SU-DHL-6 (cell line): ENCODE measurements around the gene ZNF143.

ENCODE experiments used
- H2AFZ ChIP-seq: fragments of 200-600 bp; sonication (generic); 2 replicates; pipeline ENCODE4 v1.6.1; 2014; ENCODE audit warnings: low read depth, mild to moderate bottlenecking, moderate library complexity, mixed read lengths, antibody characterized with exemption, low read length; ENCODE audit not compliant: severe bottlenecking
- H3F3A ChIP-seq: fragments of 200-600 bp; shearing (Covaris generic); 2 replicates; pipeline ENCODE4 v1.6.0; 2016; ENCODE audit warnings: antibody characterized with exemption, mild to moderate bottlenecking; ENCODE audit not compliant: insufficient read depth
- H3K27ac ChIP-seq: fragments of 200-600 bp; sonication (generic); 2 replicates; pipeline ENCODE4 v1.5.1; 2016; ENCODE audit warnings: low read depth, mild to moderate bottlenecking, low read length, moderate library complexity, mixed read lengths
- H3K27me3 ChIP-seq: fragments of 200-600 bp; sonication (generic), shearing (Covaris generic); 2 replicates; pipeline ENCODE4 v1.6.0; 2014; ENCODE audit warnings: mild to moderate bottlenecking, low read length
- H3K36me3 ChIP-seq: fragments of 200-600 bp; sonication (generic); 2 replicates; pipeline ENCODE4 v1.6.1; 2014; ENCODE audit warnings: mild to moderate bottlenecking, low read length, mixed read lengths
- H3K4me2 ChIP-seq: fragments of 300-600, 200-600 bp; shearing (Covaris generic), sonication (generic); 2 replicates; pipeline ENCODE4 v1.6.0; 2014; ENCODE audit warnings: low read length, low read depth, mild to moderate bottlenecking; ENCODE audit not compliant: poor library complexity, severe bottlenecking
- H3K4me3 ChIP-seq: fragments of 200-600 bp; sonication (generic); 2 replicates; pipeline ENCODE4 v1.5.1; 2014; ENCODE audit warnings: antibody characterized with exemption, low read length, mild to moderate bottlenecking, mixed read lengths; ENCODE audit not compliant: insufficient read depth, poor library complexity, severe bottlenecking
- H3K79me2 ChIP-seq: fragments of 200-600 bp; sonication (generic); 2 replicates; pipeline ENCODE4 v1.6.1; 2014; ENCODE audit warnings: mild to moderate bottlenecking, low read length, moderate library complexity; ENCODE audit not compliant: insufficient read depth
- H3K9ac ChIP-seq: fragments of 200-600 bp; sonication (generic); 2 replicates; pipeline ENCODE4 v1.7.0; 2014; ENCODE audit warnings: mild to moderate bottlenecking, low read length
- H3K9me2 ChIP-seq: fragments of 200-600 bp; sonication (generic); replicated peaks from 2 replicates; pipeline ENCODE4 v1.6.1; 2014; ENCODE audit warnings: low read length; ENCODE audit not compliant: insufficient read depth
- H3K9me3 ChIP-seq: fragments of 200-600 bp; sonication (generic); 2 replicates; pipeline ENCODE4 v1.6.1; 2014; ENCODE audit warnings: low read length, mixed read lengths; ENCODE audit not compliant: insufficient read depth
- H4K20me1 ChIP-seq: fragments of 200-600 bp; sonication (generic); 2 replicates; pipeline ENCODE4 v1.6.1; 2014; ENCODE audit warnings: low read depth, mild to moderate bottlenecking, antibody characterized with exemption, low read length, moderate library complexity, mixed read lengths
- CTCF ChIP-seq: fragments of 200-600 bp; sonication (generic); IDR thresholded peaks from one replicate; pipeline ENCODE4 v1.5.1; 2017; ENCODE audit warnings: antibody characterized with exemption, mild to moderate bottlenecking, low read length, moderate library complexity; ENCODE audit not compliant: insufficient read depth, poor library complexity, severe bottlenecking
- EZH2phosphoT487 ChIP-seq: fragments of 200-600 bp; sonication (generic), shearing (Covaris generic); conservative IDR thresholded peaks from 2 replicates; pipeline ENCODE4 v1.6.1; 2018; ENCODE audit warnings: mild to moderate bottlenecking, antibody characterized with exemption, low read length, moderate library complexity, mixed read lengths

ZNF143 gene

DNA sequence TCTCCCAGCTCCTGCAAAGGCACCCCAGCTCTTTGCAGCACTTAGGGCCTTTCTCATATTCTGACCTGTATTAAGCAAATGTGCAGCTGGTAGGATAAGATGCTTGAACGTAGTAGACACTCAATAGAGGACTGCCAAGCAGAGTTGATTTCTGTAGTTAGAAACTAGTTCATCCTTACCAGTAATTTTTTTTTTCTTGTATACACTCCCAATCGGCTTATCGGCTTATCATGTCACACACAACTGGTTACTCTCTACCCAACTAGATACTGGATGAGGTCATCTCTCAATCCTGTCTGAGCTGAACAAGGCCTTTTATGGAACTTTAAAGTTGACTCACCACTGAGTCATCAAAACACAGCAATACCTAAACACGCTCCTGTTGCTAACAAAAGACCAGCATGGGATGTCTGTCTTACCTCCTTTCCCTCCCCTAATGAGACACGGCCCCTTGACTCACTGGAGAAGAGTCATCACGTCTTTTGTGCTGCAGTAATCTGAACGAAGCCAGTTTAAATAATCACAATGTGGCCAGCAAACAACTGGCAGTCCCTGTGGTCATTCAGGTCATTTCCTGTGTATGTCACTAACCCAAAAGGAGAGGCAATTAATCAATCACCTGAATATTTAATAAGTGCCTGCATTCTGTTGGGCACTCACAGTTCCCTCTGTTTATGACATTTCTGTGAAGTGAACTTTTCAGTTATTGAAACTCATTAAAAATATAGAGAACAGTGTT lies 105.2 kb downstream of the ZNF143 start:
- H3K9me2 ChIP-seq = no peaks in the 10 kb centered on the region
- no peaks in the 10 kb centered on the region for H3K9me3 ChIP-seq
- H3F3A ChIP-seq = peaks cover 29% of the 10 kb centered on the region
- no peaks in the 10 kb centered on the region for H3K36me3 ChIP-seq
- TF ChIP-seq CTCF = no peak
- no peak for TF ChIP-seq EZH2phosphoT487
- no peak overlapping the region for H3K9ac ChIP-seq
- no peaks in the 10 kb centered on the region for H3K27me3 ChIP-seq
- no peak overlapping the region for H3K4me2 ChIP-seq
- no peak overlapping the region for H3K4me3 ChIP-seq
- peak overlapping the region; percentile 2 for H2AFZ ChIP-seq
- H3K79me2 ChIP-seq = no peaks in the 10 kb centered on the region
- no peak overlapping the region for H3K27ac ChIP-seq
- H4K20me1 ChIP-seq = no peaks in the 10 kb centered on the region

- H3K4me2 ChIP-seq = no peak overlapping the region
- H3K9ac ChIP-seq = no peak overlapping the region
Measured at GRCh38 chr11:9566561-9567063, 105.8 kb downstream of the ZNF143 start.

GRCh38 chr11:9567401-9567800 lies 106.6 kb downstream of the ZNF143 start:
- no peaks in the 10 kb centered on the region for H4K20me1 ChIP-seq
- H3K36me3 ChIP-seq = no peaks in the 10 kb centered on the region
- no peaks in the 10 kb centered on the region for H3K9me3 ChIP-seq
- no peak overlapping the region for H2AFZ ChIP-seq
- H3K79me2 ChIP-seq = peaks cover 7% of the 10 kb centered on the region
- H3K27me3 ChIP-seq = no peaks in the 10 kb centered on the region
- no peaks in the 10 kb centered on the region for H3K9me2 ChIP-seq
- TF ChIP-seq CTCF (no peak), EZH2phosphoT487 (no peak)
- no peak overlapping the region for H3K27ac ChIP-seq
- H3K4me3 ChIP-seq = no peak overlapping the region
- no peak overlapping the region for H3K4me2 ChIP-seq
- H3F3A ChIP-seq = peaks cover 43% of the 10 kb centered on the region
- no peak overlapping the region for H3K9ac ChIP-seq

More at GRCh38 chr11:9566561-9567063, 105.8 kb downstream of the ZNF143 start:
- Histone ChIP-seq H3K36me3 (no peaks in the 10 kb centered on the region), H3K27ac (no peak overlapping the region), H3K9me2 (no peaks in the 10 kb centered on the region), H4K20me1 (no peaks in the 10 kb centered on the region), H2AFZ (no peak overlapping the region), H3K79me2 (no peaks in the 10 kb centered on the region), H3F3A (peaks cover 35% of the 10 kb centered on the region), H3K4me3 (no peak overlapping the region), H3K27me3 (no peaks in the 10 kb centered on the region), H3K9me3 (no peaks in the 10 kb centered on the region)
- no peak for TF ChIP-seq EZH2phosphoT487
- no peak for TF ChIP-seq CTCF
